Caco-2 (cell line): ENCODE data around the gene IKBKE. TPM values are rescaled to one million over a fixed set of nuclear protein-coding genes. Genes with fewer than 3 reads are reported as not detected.

Source experiments
- BruUV-seq: library from RNA; stranded (reverse); fragments of 400-500 nt; replicated peaks from 2 replicates; lab custom pipeline; 2021; lab: Mats Ljungman, UMichigan
- CTCF ChIA-PET: fragments of 300-600 bp; sonication (Branson Sonifier 250); formaldehyde crosslinking; loops from one replicate; lab custom pipeline; 2022; ENCODE audit warnings: antibody characterized with exemption; lab: Charles Lee
- POLR2A ChIA-PET: fragments of 300-600 bp; sonication (Branson Sonifier 250); formaldehyde crosslinking; loops from one replicate; lab custom pipeline; 2022; ENCODE audit warnings: antibody characterized with exemption; lab: Charles Lee
- DNase-seq, 2 experiments: peaks; one replicate each; pipeline versions ENCODE4 v3.0.0 to v3.0.0-alpha.2; 2020 to 2022
- H3K27me3 ChIP-seq: replicated peaks from 2 replicates; pipeline ENCODE4 v1.6.0; 2011; ENCODE audit warnings: low read length; ENCODE audit not compliant: control insufficient read depth, insufficient read depth
- H3K36me3 ChIP-seq: 2 replicates; pipeline ENCODE4 v1.5.1; 2011; ENCODE audit warnings: low read length; ENCODE audit not compliant: control insufficient read depth, insufficient read depth
- H3K4me1 ChIP-seq: fragments of 250-450 bp; sonication (Bioruptor Pico); 2 replicates; pipeline ENCODE4 v1.5.1; 2020; ENCODE audit warnings: mild to moderate bottlenecking
- H3K4me3 ChIP-seq: 2 replicates; pipeline ENCODE4 v1.5.1; 2011; ENCODE audit warnings: low read depth, mild to moderate bottlenecking, control low read depth, low read length
- H3K9me3 ChIP-seq: fragments of 250-450 bp; sonication (Bioruptor Pico); 2 replicates; pipeline ENCODE4 v1.5.1; 2020; ENCODE audit warnings: mild to moderate bottlenecking, moderate library complexity
- H3K27ac Mint-ChIP-seq: one replicate; pipeline ENCODE4 v1.8.0; 2022; ENCODE audit warnings: mixed read lengths; ENCODE audit not compliant: unreplicated experiment
- H3K27me3 Mint-ChIP-seq: one replicate; pipeline ENCODE4 v1.8.0; 2022; ENCODE audit warnings: mixed read lengths; ENCODE audit not compliant: insufficient read depth, unreplicated experiment
- H3K36me3 Mint-ChIP-seq: one replicate; pipeline ENCODE4 v1.8.0; 2022; ENCODE audit warnings: mild to moderate bottlenecking, mixed read lengths; ENCODE audit not compliant: insufficient read depth, unreplicated experiment
- H3K4me1 Mint-ChIP-seq: one replicate; pipeline ENCODE4 v1.8.0; 2022; ENCODE audit warnings: low read depth, mixed read lengths; ENCODE audit not compliant: unreplicated experiment
- H3K4me3 Mint-ChIP-seq: one replicate; pipeline ENCODE4 v1.8.0; 2022; ENCODE audit warnings: mild to moderate bottlenecking, moderate library complexity, mixed read lengths; ENCODE audit not compliant: unreplicated experiment
- H3K9me3 Mint-ChIP-seq: one replicate; pipeline ENCODE4 v1.8.0; 2022; ENCODE audit warnings: mixed read lengths; ENCODE audit not compliant: unreplicated experiment
- CTCF ChIP-seq, 2 experiments: fragments of 200-600 bp in 1 of 2; IDR thresholded peaks; 1 replicate in 1 of 2; 2 replicates in 1 of 2; pipeline versions ENCODE4 v1.5.1 to v1.8.0; 2011 to 2022; ENCODE audit warnings: antibody characterized with exemption in 1 of 2, control low read depth in 1 of 2, inconsistent platforms in 1 of 2, low read depth in 1 of 2, low read length in 1 of 2, mild to moderate bottlenecking in 1 of 2, moderate library complexity in 1 of 2; ENCODE audit not compliant: insufficient read depth in 1 of 2, severe bottlenecking in 1 of 2, unreplicated experiment in 1 of 2
- intact Hi-C: fragments of 100-400 bp; cut with micrococcal nuclease; formaldehyde crosslinking; loops from one replicate; pipeline ENCODE4 v1.10.0; 2022; ENCODE audit not compliant: unreplicated experiment
- total RNA-seq: library from RNA; stranded (reverse); gene quantifications from 2 replicates; pipeline ENCODE4 v1.2.3, GENCODE V29; 2022

Gene IKBKE
- total RNA-seq, 1 experiment from 2014 or later: 9.0 TPM

GRCh38 chr1:206464456-206464964, 5.8 kb upstream of the IKBKE start:
- Mint-ChIP-seq H3K9me3 (no peaks in the 10 kb centered on the region), H3K36me3 (no peaks in the 10 kb centered on the region), H3K27me3 (no peaks in the 10 kb centered on the region), H3K4me1 (peaks cover 14% of the 10 kb centered on the region), H3K27ac (no peak overlapping the region), H3K4me3 (no peak overlapping the region)
- Histone ChIP-seq H3K27me3 (no peaks in the 10 kb centered on the region), H3K36me3 (no peaks in the 10 kb centered on the region), H3K4me3 (no peak overlapping the region), H3K9me3 (no peaks in the 10 kb centered on the region), H3K4me1 (peaks cover 13% of the 10 kb centered on the region)
- no TSS peak for BruUV-seq
- ChIA-PET CTCF (interaction anchor here (0.6 to 2.3 kb wide), 2 partner anchors 11 to 15 kb away, joined by 4 to 6 read pairs; no protein-coding TSS in a partner anchor), POLR2A (no interaction called here)
- TF ChIP-seq CTCF (IDR thresholded peaks at IDR 0.05; ENCODE audit: insufficient read depth in 1 of 2, low read depth in 1 of 2, low read length in 1 of 2, severe bottlenecking in 1 of 2, unreplicated experiment in 1 of 2): no peak
- no peak for DNase-seq
- intact Hi-C loops: no loop called here

GRCh38 chr1:206465951-206466350, 4.3 kb upstream of the IKBKE start:
- no peak overlapping the region for H3K4me3 Mint-ChIP-seq
- Histone ChIP-seq H3K4me3 (no peak overlapping the region), H3K9me3 (no peaks in the 10 kb centered on the region), H3K4me1 (peaks cover 20% of the 10 kb centered on the region), H3K36me3 (no peaks in the 10 kb centered on the region), H3K27me3 (no peaks in the 10 kb centered on the region)
- H3K27ac Mint-ChIP-seq: no peak overlapping the region
- H3K36me3 Mint-ChIP-seq: no peaks in the 10 kb centered on the region
- no peaks in the 10 kb centered on the region for H3K9me3 Mint-ChIP-seq
- ChIA-PET POLR2A (no interaction called here), CTCF (interaction anchor here (2.3 kb wide), 1 partner anchor 14 kb away, joined by 6 read pairs; no protein-coding TSS in a partner anchor)
- intact Hi-C loops: no loop called here
- BruUV-seq: no TSS peak
- peaks cover 23% of the 10 kb centered on the region for H3K4me1 Mint-ChIP-seq
- no peak for TF ChIP-seq CTCF (IDR thresholded peaks at IDR 0.05; ENCODE audit: insufficient read depth in 1 of 2, low read depth in 1 of 2, low read length in 1 of 2, severe bottlenecking in 1 of 2, unreplicated experiment in 1 of 2)
- no peaks in the 10 kb centered on the region for H3K27me3 Mint-ChIP-seq
- DNase-seq: no peak

- H3K27ac Mint-ChIP-seq: no peak overlapping the region
- no peak for DNase-seq
- CTCF ChIA-PET: interaction anchor here (0.7 to 0.8 kb wide), 2 partner anchors 12 to 938 kb away, joined by 3 read pairs; no protein-coding TSS in a partner anchor
- BruUV-seq: no TSS peak
- H3K4me3 Mint-ChIP-seq: no peak overlapping the region
- no peaks in the 10 kb centered on the region for H3K36me3 ChIP-seq
- peaks cover 23% of the 10 kb centered on the region for H3K4me1 Mint-ChIP-seq
- intact Hi-C loops: no loop called here
- H3K9me3 ChIP-seq: no peaks in the 10 kb centered on the region
- no peak for TF ChIP-seq CTCF (IDR thresholded peaks at IDR 0.05; ENCODE audit: insufficient read depth in 1 of 2, low read depth in 1 of 2, low read length in 1 of 2, severe bottlenecking in 1 of 2, unreplicated experiment in 1 of 2)
- H3K9me3 Mint-ChIP-seq: no peaks in the 10 kb centered on the region
- no peaks in the 10 kb centered on the region for H3K27me3 ChIP-seq
- no peaks in the 10 kb centered on the region for H3K27me3 Mint-ChIP-seq
- peaks cover 4% of the 10 kb centered on the region for H3K36me3 Mint-ChIP-seq
- H3K4me3 ChIP-seq: no peak overlapping the region
- POLR2A ChIA-PET: no interaction called here
- H3K4me1 ChIP-seq: peaks cover 20% of the 10 kb centered on the region
Measured at GRCh38 chr1:206466840-206467649, 3.2 kb upstream of the IKBKE start.
